Measurements from ENCODE around the gene LRRC37A.
"Not testable (repeated sequence)": the region's sequence is repeated elsewhere in the genome, so short reads cannot be mapped to it uniquely, and the experiment has no call there.

Gene LRRC37A

GRCh38 chr17:46290906-46291546 lies 3.9 kb upstream of the LRRC37A start:
- DNase-seq: not testable (repeated sequence)

DNA sequence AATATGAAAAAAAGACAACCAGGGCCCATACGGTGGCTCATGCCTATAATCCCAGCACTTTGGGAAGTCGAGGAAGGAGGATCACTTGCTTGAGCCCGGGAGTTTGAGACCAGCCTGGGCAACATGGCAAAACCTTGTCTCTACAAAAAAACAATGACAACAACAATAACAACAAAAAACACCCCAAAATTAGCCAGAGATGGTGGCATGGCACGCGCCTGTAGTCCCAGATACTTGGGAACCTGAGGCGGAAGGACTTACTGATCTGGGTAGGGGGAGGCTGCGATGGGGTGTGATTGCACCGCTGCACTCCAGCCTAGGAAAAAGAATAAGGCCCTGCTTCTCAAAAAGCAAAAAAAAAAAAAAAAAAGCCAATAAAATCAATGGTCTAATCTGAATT lies 3.3 kb upstream of the LRRC37A start:
- DNase-seq: not testable (repeated sequence)

DNA sequence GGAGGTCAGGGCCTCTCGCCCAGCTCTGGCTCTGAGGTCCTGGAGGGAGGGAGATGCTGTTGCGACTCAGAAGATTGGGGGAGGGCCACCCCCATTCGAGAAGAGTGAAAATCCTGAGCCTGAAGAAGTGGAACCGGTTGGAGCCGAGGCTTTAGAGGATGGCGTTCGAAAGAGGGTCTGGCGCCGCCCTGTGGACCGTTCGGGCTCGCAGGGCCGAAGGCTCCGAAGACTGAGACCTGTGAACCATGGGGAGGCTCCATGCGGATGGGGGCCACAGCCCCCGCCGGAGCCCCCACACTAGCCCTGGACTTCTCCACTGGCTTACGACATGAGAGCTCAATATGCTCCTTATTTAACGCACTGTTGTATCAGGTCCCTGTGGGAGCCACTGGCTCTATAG lies 46.3 kb downstream of the LRRC37A start:
- not testable (repeated sequence) for DNase-seq

DNA sequence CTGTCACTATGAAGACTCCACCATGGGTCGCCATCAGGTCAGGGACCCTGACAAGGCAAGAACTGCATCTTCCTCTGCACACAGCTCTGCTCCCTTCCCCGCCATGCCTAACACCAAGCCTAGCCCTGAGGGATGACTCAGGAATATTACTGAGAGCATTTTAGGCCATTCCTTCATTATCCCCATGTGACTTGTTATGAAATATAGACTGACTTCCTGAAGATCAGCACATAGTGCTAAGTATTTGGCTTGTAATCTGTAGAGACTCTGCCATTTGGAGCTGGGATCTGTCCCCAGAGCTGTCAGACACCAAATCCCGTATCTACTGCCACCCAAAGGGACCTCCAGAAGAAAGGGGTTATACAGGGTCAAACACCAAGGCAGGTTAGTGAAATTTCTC lies 47.2 kb downstream of the LRRC37A start:
- DNase-seq: not testable (repeated sequence)

DNA sequence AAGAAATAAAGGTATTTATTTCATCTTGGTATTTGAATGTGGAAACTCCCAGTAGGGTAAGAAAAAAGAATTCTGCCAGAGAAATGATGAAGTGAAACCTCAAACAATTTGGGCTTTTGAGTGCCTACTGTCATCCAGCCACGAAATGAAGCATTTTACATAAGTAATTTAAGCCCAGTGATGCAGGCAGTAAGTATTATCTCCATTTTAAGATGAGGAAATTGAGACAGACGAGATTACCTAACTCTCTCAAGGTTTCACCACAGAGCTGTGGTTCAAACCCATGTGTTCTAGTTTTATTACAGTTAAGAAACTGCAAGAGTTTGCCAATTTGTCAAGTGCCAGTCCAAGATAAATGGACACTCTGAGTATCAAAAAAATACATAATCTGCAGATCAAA lies 53.4 kb downstream of the LRRC37A start:
- DNase-seq: not testable (repeated sequence)

DNA sequence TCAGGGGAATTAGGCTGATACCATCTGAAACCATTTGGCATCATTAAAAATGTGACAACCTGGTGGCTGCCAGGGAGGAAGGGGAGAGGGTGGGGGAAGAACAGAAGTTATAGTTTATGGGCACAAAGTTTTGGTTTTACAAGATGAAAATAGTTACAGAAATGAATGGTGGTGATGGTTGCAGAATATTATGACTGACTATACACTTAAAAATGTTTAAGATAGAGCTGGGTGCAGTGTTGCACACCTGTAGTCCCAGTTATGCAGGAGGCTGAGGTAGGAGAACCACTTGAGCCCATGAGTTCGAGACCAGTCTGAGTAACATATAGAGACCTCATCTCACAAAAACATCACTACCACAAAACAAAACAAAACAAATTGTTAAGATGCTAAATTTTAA lies 54.1 kb downstream of the LRRC37A start:
- not testable (repeated sequence) for DNase-seq

DNA sequence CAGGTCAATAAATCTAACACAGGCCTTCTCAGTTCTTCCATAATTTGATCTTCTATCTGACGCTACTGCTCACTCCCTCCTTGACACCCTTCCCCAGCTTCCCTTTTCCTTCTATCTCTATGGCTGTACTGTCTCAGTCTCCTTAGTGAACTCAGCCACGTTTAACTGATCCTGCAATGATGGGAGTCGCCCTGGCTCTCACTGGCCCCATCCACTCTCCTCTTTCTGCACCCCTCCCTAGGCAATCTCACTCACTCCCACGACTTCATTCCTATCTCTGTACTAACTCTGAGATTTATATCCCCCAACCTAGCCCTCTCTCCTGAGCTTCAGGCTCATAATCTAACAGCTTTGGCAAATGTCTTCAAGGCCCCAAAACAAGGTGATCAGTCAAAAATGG lies 58.9 kb downstream of the LRRC37A start:
- DNase-seq: not testable (repeated sequence)

GRCh38 chr17:46361145-46361735 lies 66.3 kb downstream of the LRRC37A start:
- DNase-seq: not testable (repeated sequence)

DNA sequence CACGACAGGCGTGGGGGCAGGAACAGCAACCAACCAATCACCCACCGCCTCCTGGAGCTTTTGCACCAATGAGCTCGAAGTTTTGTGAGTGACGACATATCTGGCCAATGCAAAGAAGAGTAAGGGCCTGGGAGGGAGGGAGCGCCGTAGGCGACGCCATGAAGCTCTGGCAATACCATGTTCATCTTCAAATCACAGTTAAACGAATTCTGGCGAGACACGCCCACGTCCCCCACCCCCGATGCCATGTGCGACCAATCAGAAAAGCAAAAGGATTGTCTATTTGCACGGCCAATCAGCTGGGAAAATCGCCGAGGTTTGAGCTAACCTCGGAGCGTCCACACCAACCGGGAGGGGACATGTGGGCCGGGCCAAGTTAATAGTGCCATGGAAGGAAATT lies 66.8 kb downstream of the LRRC37A start, which contains the start of gene ARL17B:
TSS of gene ARL17B (minus strand) at position 12 of the 400 bp plus-strand sequence. CDS start 3,369 bp downstream, outside the sequence.
- not testable (repeated sequence) for DNase-seq

- DNase-seq: not testable (repeated sequence)
Observed at GRCh38 chr17:46367520-46367919, 72.6 kb downstream of the LRRC37A start.

- DNase-seq: not testable (repeated sequence)
Observed at GRCh38 chr17:46372236-46373229, 77.6 kb downstream of the LRRC37A start.

- not testable (repeated sequence) for DNase-seq
Observed at GRCh38 chr17:46373418-46373817, 78.5 kb downstream of the LRRC37A start.

- DNase-seq: not testable (repeated sequence)
Observed at GRCh38 chr17:46383118-46383517, 88.2 kb downstream of the LRRC37A start.

- DNase-seq: not testable (repeated sequence)
Observed at GRCh38 chr17:46385491-46385890, 90.6 kb downstream of the LRRC37A start.
